GM19324 (cell line): ENCODE data around the gene SYT5.

Experiments
- ATAC-seq: cut with Tn5 transposase; IDR thresholded peaks from one replicate; pipeline ENCODE4 v1.9.1; 2021; ENCODE audit warnings: mild to moderate bottlenecking, moderate library complexity; ENCODE audit not compliant: unreplicated experiment, low FRiP score

The SYT5 gene

GRCh38 chr19:55149078-55150003 lies 30.7 kb downstream of the SYT5 start, which contains the start of gene TNNT1:
Gene TNNT1, minus strand, starts transcription at chr19:55149206. Its CDS starts 2,049 bp downstream, at chr19:55147157.
- ATAC-seq = no peak

GRCh38 chr19:55147545-55148251 lies 32.4 kb downstream of the SYT5 start:
- no peak for ATAC-seq

GRCh38 chr19:55146705-55147273 lies 33.3 kb downstream of the SYT5 start:
- ATAC-seq = no peak

GRCh38 chr19:55146078-55146704 lies 33.9 kb downstream of the SYT5 start:
- ATAC-seq = no peak

- ATAC-seq = no peak
Measured at GRCh38 chr19:55145232-55145631, 34.9 kb downstream of the SYT5 start.

GRCh38 chr19:55141696-55142095 lies 38.4 kb downstream of the SYT5 start:
- ATAC-seq = no peak

- ATAC-seq = no peak
Measured at GRCh38 chr19:55137915-55138314, 42.2 kb downstream of the SYT5 start.

- ATAC-seq = no peak
Measured at GRCh38 chr19:55136399-55137102, 43.5 kb downstream of the SYT5 start.

GRCh38 chr19:55134736-55135135 lies 45.4 kb downstream of the SYT5 start:
- ATAC-seq = no peak

GRCh38 chr19:55133639-55134444 lies 46.2 kb downstream of the SYT5 start:
- ATAC-seq = no peak

- ATAC-seq = no peak
Measured at GRCh38 chr19:55132453-55133129, 47.5 kb downstream of the SYT5 start.

- ATAC-seq = no peak
Measured at GRCh38 chr19:55131421-55131820, 48.7 kb downstream of the SYT5 start.
